ENCODE data around the gene TUBB4B.

The TUBB4B gene

GRCh38 chr9:137212520-137212919 is 28.6 kb upstream of the TUBB4B start:
- DNase-seq (ENCODE audit: low read depth in 2 of 2), result no peak

GRCh38 chr9:137213160-137214060 is 27.7 kb upstream of the TUBB4B start:
- DNase-seq (ENCODE audit: low read depth in 2 of 2), result no peak

DNA sequence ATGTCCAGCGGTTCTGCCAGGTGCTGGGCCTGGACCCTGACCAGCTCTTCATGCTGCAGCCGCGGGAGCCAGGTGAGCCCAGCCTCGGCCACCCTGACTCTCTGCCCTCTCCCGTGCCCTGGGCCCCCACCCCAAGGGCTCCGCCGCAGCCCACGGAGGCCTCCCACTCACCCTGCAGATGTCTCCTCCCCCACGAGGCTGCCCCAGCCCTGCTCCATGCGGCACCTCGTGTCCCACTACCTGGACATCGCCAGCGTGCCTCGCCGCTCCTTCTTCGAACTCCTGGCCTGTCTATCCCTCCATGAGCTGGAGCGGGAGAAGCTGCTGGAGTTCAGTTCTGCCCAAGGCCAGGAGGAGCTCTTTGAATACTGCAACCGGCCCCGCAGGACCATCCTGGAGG is 26.5 kb upstream of the TUBB4B start:
- no peak for DNase-seq (ENCODE audit: low read depth in 2 of 2)

- no peak for DNase-seq (ENCODE audit: low read depth in 2 of 2)
Observed at GRCh38 chr9:137215196-137215986, 25.7 kb upstream of the TUBB4B start.

DNA sequence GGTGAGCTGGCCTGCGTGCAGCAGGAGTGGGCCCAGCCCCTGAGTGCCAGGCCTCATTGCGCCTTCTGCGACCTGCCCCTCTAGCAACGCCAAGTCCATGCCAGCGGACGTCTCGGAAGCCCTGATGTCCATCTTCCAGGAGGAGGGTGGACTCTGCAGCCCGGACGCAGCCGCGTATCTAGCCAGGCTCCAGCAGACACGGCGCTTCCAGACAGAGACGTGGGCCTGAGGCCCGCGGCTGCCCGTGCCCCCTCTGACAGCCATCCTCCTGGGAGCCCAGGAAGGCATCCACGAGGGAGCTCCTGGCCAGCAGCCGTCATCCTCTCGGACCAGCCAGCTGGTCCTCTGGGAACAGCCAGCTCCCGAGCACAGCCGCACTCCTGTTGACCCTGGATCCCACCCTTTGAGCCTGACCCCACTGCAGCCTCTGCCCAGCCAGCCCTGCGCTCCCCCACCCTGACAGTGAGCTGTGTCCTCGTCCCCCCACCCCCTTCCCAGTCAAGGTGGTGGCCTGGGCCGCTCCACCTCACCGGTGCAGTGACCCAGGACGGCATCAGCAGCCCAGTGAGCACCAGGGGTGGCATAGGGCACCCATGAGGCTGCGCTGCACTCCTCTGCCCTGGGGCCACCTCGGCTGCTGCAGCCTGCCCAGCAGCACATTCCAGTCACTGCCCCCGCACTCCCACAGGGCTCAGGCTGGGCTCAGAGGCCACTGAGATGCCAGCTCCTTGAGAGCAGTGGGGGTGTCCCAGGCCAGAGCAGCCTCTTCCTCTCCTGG is 24.7 kb upstream of the TUBB4B start:
- no peak for DNase-seq (ENCODE audit: low read depth in 2 of 2)

DNA sequence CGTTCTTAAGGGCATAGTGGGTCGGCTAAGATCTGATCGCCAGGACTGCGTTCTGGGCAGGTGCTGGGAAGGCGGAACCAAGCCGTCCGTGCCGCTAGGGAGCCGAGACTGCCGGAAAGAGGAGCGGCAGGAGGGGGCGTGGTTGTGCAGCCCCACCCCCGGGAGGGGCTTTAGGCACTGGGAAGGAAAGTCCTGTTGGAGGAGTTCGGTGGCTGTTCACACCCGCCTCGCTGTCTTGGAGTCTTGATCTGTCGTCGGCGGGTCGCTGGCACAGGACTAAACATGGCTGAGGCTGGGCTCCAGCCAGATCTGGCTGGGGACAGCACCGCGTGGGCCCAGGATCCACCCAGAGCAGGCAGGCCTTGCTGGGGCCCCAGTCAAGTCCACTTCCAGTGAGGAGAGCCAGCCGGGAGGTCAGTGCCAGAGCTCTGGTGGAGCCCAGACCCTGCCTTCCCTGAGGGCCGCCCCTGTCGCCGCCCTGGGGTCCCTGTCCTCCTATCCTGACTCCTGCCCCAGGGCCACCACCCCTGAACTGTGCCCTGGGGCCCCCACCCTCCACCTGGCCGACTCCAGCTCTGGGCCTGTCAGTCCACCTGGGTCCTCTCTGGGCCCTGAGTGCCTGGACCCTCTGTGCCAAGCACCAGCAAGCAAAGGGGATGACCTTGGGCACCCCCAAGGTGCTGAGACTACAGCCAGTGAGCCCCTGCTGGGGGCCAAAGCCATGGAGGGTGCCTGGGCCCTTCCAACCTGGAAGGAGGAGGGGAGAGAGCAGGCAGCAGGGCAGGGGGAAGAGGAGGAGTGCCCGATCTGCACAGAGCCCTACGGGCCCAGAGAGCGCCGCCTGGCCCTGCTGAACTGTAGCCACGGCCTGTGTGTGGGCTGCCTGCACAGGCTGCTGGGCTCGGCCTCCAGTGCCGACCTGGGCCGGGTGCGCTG is 23.5 kb upstream of the TUBB4B start:
- DNase-seq (ENCODE audit: low read depth in 2 of 2), result no peak

DNA sequence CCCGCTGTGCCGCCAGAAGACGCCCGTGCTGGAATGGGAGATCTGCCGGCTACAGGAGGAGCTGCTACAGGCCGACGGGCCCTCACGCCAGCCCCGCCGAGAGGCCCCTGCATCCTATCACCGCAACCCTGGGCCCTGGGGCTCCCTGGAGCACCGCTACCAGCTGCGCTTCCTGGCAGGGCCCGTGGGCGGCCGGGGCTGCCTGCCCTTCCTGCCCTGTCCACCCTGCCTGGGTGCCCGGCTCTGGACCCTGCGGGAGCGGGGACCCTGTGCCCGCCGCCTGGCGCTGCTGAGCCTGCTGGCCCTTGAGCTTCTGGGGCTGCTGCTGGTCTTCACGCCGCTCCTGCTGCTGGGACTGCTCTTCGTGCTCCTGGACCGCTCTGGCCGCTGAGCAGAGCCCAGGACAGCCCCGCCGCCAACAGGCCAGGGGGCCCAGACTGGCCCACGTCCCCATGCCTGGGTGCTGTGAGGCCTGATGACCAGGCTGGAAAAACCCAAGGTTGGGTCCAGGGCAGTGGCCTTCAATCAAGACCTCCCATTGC is 22.8 kb upstream of the TUBB4B start:
- DNase-seq (ENCODE audit: low read depth in 2 of 2), result no peak

DNA sequence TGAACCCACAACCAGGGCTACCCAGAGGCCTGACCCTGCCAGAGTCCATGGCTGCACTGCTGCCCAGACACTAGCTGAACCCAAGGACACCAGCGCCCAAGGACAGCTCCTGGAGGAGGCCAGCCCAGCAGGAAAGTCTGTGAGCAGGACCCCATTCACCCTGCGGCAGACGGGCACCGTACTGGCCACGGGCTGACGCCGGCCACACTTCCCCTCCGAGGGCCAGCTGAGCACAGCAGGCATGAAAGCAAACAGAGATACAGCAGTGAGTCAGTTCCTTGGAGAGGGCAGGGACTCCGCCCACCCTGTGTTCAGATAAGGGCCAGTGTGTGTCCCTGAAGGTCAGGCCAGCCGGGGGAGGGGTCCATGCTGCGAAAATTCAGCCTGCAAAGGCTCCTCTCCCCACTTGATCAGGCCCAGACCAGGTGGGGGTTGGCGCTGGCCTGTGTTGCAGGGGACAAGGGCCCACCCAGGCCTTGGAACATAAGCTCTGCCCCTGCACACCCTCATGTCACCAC is 22.3 kb upstream of the TUBB4B start:
- DNase-seq (ENCODE audit: low read depth in 2 of 2), result no peak

DNA sequence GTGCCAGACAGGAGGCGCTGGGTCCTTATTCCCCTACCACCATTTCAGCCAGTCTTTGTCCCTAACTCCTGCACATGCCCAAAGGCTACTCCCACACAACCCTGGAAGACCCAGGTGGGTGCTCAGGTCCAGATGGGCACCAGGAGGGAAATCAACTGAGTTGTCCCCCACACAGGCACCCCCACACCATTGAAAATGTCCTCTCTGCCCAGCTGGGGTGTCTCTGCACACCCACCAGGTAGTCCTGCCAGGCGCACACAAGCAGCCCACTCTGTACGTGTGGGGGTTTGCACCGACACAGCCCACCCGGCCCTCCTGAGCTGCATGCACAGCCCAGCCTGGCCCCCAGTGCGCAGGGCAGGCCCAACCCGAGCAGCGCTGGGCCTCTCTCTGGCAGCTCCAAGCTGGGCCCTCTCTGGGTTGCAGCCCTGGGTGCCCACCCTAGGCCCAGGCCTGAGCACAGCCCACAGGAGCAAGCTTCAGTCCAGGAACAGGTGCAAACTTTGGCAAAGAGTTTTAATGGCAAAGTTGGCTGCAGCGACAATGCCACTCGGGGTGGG is 21.2 kb upstream of the TUBB4B start:
- DNase-seq (ENCODE audit: low read depth in 2 of 2), result no peak

GRCh38 chr9:137220317-137221094 is 20.6 kb upstream of the TUBB4B start:
- DNase-seq (ENCODE audit: low read depth in 2 of 2), result no peak

- no peak for DNase-seq (ENCODE audit: low read depth in 2 of 2)
Observed at GRCh38 chr9:137221095-137221505, 20.0 kb upstream of the TUBB4B start.

DNA sequence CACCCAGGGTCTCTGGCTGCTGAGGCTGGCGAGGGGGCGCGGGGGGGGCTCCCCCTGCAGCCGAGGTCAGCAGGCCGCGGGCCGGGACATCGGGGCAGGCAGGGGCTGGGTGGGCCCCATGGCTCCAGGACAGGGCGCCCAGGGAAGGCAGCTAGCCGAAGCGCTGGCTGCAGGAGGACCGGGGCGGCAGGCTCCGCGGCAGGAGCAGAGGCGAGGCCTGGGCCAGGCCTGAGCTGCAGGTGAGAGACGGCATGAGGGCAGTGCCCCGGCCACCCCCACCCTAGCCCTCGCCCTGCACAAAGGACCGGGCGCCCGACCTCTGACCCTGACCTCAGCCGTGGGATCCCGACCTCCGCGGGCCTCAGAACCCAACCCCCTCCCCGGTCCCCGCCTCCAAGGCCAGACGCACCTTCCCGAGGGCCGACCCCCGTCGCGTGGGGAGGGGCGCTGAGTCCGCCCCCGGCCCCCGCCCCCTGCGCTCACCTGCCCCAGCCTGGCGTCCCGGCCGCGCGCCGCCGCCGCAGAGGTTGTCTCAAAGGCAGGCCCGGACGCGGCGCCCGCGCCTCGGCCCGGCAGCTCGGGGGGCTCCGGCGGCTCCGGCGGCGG is 19.5 kb upstream of the TUBB4B start:
- no peak for DNase-seq (ENCODE audit: low read depth in 2 of 2)

- no peak for DNase-seq (ENCODE audit: low read depth in 2 of 2)
Observed at GRCh38 chr9:137222190-137223077, 18.7 kb upstream of the TUBB4B start, which contains the start of gene RNF208. Gene RNF208 (minus strand): TSS chr9:137222240. CDS start chr9:137221212, 1,028 bp downstream.

GRCh38 chr9:137223078-137223970 is 17.8 kb upstream of the TUBB4B start:
- peak; percentile 93 to 97 for DNase-seq (ENCODE audit: low read depth in 2 of 2)

GRCh38 chr9:137224830-137225694 is 16.0 kb upstream of the TUBB4B start, which contains the start of gene CYSRT1:
Gene CYSRT1 (plus strand): TSS chr9:137225174. CDS start chr9:137225622, 448 bp downstream.
- DNase-seq (ENCODE audit: low read depth in 2 of 2), result no peak

Data from stimulated activated CD8-positive, alpha-beta memory T cell treated with anti-CD3 and anti-CD28 coated beads, Interleukin-2, amount 100 ng/mL, for 1 hour (primary cell).